Vagina (tissue), 2 donors: ENCODE data around the gene ULBP1.
"Not testable (repeated sequence)": the region's sequence is repeated elsewhere in the genome, so short reads cannot be mapped to it uniquely, and the experiment has no call there.

Experiments
- CTCF ChIP-seq, 3 experiments: fragments of 450-650 bp in 2 of 3; fragments of 200-600 bp in 1 of 3; sonication (generic) in 1 of 3; IDR thresholded peaks; one replicate each; pipeline ENCODE4 v1.5.1; 2017 to 2019; ENCODE audit warnings: antibody characterized with exemption in 3 of 3, mild to moderate bottlenecking in 2 of 3, moderate library complexity in 2 of 3
- POLR2A ChIP-seq, 2 donors: fragments of 450-650 bp; IDR thresholded peaks; one replicate each; pipeline ENCODE4 v1.6.1; 2017; ENCODE audit warnings: antibody characterized with exemption in 2 of 2, mild to moderate bottlenecking in 2 of 2, moderate library complexity in 2 of 2
- POLR2AphosphoS5 ChIP-seq, 2 donors: sonication (generic); formaldehyde crosslinking; IDR thresholded peaks; one replicate each; pipeline ENCODE4 v1.9.0; 2017; ENCODE audit warnings: antibody characterized with exemption in 2 of 2, mild to moderate bottlenecking in 2 of 2, low read depth in 1 of 2; ENCODE audit not compliant: insufficient read depth in 1 of 2

- TF ChIP-seq CTCF (IDR thresholded peaks at IDR 0.05); POLR2A (IDR thresholded peaks at IDR 0.05); POLR2AphosphoS5 (IDR thresholded peaks at IDR 0.05; ENCODE audit: insufficient read depth in 1 of 2, low read depth in 1 of 2): not testable (repeated sequence)
Observed at GRCh38 chr6:150012846-150013784, 49.4 kb downstream of the ULBP1 start.
